DMS 273 (cell line): ENCODE measurements around the gene BAAT.
"Not testable (repeated sequence)": the region's sequence is repeated elsewhere in the genome, so short reads cannot be mapped to it uniquely, and the experiment has no call there.

Source experiments
- DNase-seq: peaks from one replicate; lab custom pipeline; 2025; ENCODE audit not compliant: unreplicated experiment; lab: John Stamatoyannopoulos, UW

The BAAT gene

GRCh38 chr9:101384873-101385536 lies at the start of gene BAAT:
TSS of gene BAAT (minus strand) at chr9:101385006. CDS start at chr9:101371404, 13,602 bp downstream.
- DNase-seq = not testable (repeated sequence)

GRCh38 chr9:101433229-101433628 lies 48.4 kb upstream of the BAAT start:
- no peak for DNase-seq

- DNase-seq = peak; percentile 17
Observed at GRCh38 chr9:101432740-101433139, 47.9 kb upstream of the BAAT start.

- DNase-seq = no peak
Observed at GRCh38 chr9:101432171-101432570, 47.4 kb upstream of the BAAT start.

- DNase-seq = no peak
Observed at GRCh38 chr9:101429736-101430135, 44.9 kb upstream of the BAAT start.

- no peak for DNase-seq
Observed at GRCh38 chr9:101428909-101429308, 44.1 kb upstream of the BAAT start.

GRCh38 chr9:101427957-101428655 lies 43.3 kb upstream of the BAAT start:
- no peak for DNase-seq

- DNase-seq = no peak
Observed at GRCh38 chr9:101427358-101427757, 42.6 kb upstream of the BAAT start.

GRCh38 chr9:101421653-101422065 lies 36.9 kb upstream of the BAAT start:
- peak; percentile 9 for DNase-seq

- no peak for DNase-seq
Observed at GRCh38 chr9:101419863-101420262, 35.1 kb upstream of the BAAT start.

- no peak for DNase-seq
Observed at GRCh38 chr9:101418518-101419430, 34.0 kb upstream of the BAAT start.

- DNase-seq = no peak
Observed at GRCh38 chr9:101417977-101418376, 33.2 kb upstream of the BAAT start.

- no peak for DNase-seq
Observed at GRCh38 chr9:101417389-101417788, 32.6 kb upstream of the BAAT start.

- no peak for DNase-seq
Observed at GRCh38 chr9:101415578-101415977, 30.8 kb upstream of the BAAT start.

- no peak for DNase-seq
Observed at GRCh38 chr9:101414839-101415238, 30.0 kb upstream of the BAAT start.

GRCh38 chr9:101409079-101409477 lies 24.3 kb upstream of the BAAT start:
- DNase-seq = peak; percentile 30

- peak; percentile 26 for DNase-seq
Observed at GRCh38 chr9:101408374-101409078, 23.7 kb upstream of the BAAT start.

GRCh38 chr9:101403516-101404285 lies 18.9 kb upstream of the BAAT start:
- no peak for DNase-seq

- DNase-seq = peak; percentile 11
Observed at GRCh38 chr9:101400120-101400519, 15.3 kb upstream of the BAAT start.

- peak; percentile 46 for DNase-seq
Observed at GRCh38 chr9:101399643-101399970, 14.8 kb upstream of the BAAT start.
